Panc1 (cell line): ENCODE measurements around the gene MACF1. TPM values are rescaled to one million over a fixed set of nuclear protein-coding genes. Genes with fewer than 3 reads are reported as not detected.

Experiments used
- ATAC-seq: fragments of 200-7000 bp; cut with Tn5 transposase; 2 replicates; pipeline ENCODE4 v1.9.1; 2020; ENCODE audit warnings: mild to moderate bottlenecking, moderate library complexity
- BruUV-seq: library from RNA; stranded (reverse); fragments of 400-500 nt; replicated peaks from 2 replicates; lab custom pipeline; 2021; lab: Mats Ljungman, UMichigan
- CTCF ChIA-PET: fragments of 300-600 bp; sonication (Branson Sonifier 250); formaldehyde crosslinking; loops from one replicate; lab custom pipeline; 2022; ENCODE audit warnings: antibody characterized with exemption; lab: Charles Lee
- POLR2A ChIA-PET: fragments of 300-600 bp; sonication (Branson Sonifier 250); formaldehyde crosslinking; loops from one replicate; lab custom pipeline; 2022; ENCODE audit warnings: antibody characterized with exemption; lab: Charles Lee
- DNase-seq: peaks from one replicate; pipeline ENCODE4 v3.0.0-alpha.2; 2010; ENCODE audit warnings: low read depth, low spot score
- H3K27ac ChIP-seq: 2 replicates; pipeline ENCODE4 v1.5.1; 2011; ENCODE audit warnings: mild to moderate bottlenecking, low read length, inconsistent platforms
- H3K27me3 ChIP-seq: fragments of 200-500 bp; sonication (Bioruptor generic); 2 replicates; pipeline ENCODE4 v1.6.0; 2014; ENCODE audit warnings: low read length, inconsistent platforms; ENCODE audit not compliant: control insufficient read depth, insufficient read depth
- H3K36me3 ChIP-seq: fragments of 200-500 bp; sonication (Bioruptor generic); 2 replicates; pipeline ENCODE4 v1.5.1; 2014; ENCODE audit warnings: inconsistent platforms, mild to moderate bottlenecking, low read length, moderate library complexity; ENCODE audit not compliant: control insufficient read depth, insufficient read depth
- H3K4me1 ChIP-seq: 2 replicates; pipeline ENCODE4 v1.5.1; 2011; ENCODE audit warnings: inconsistent platforms, mild to moderate bottlenecking, low read length, moderate library complexity; ENCODE audit not compliant: control insufficient read depth, insufficient read depth
- H3K4me3 ChIP-seq, 2 experiments: 2 replicates each; pipeline ENCODE4 v1.5.1; 2011 to 2012; ENCODE audit warnings: low read depth in 2 of 2, low read length in 2 of 2, mild to moderate bottlenecking in 2 of 2, inconsistent platforms in 1 of 2, moderate library complexity in 1 of 2
- H3K9me3 ChIP-seq: fragments of 200-500 bp; sonication (Bioruptor generic); 2 replicates; pipeline ENCODE4 v1.5.1; 2014; ENCODE audit warnings: low read depth, mild to moderate bottlenecking, inconsistent platforms, low read length, moderate library complexity; ENCODE audit not compliant: control insufficient read depth, insufficient read depth
- CTCF ChIP-seq: fragments of 450-650 bp; IDR thresholded peaks from 2 replicates; pipeline ENCODE4 v1.5.1; 2017; ENCODE audit warnings: mild to moderate bottlenecking
- POLR2AphosphoS5 ChIP-seq: IDR thresholded peaks from 2 replicates; pipeline ENCODE4 v1.6.1; 2012; ENCODE audit warnings: mild to moderate bottlenecking, low read depth, low read length, moderate library complexity
- REST ChIP-seq, 2 experiments: IDR thresholded peaks; 2 replicates each; pipeline ENCODE4 v1.6.1; 2011 to 2012; ENCODE audit warnings: low read depth in 2 of 2, control low read depth in 1 of 2, low read length in 1 of 2, mild to moderate bottlenecking in 1 of 2, moderate library complexity in 1 of 2; ENCODE audit not compliant: insufficient read depth in 1 of 2
- SIN3A ChIP-seq: IDR thresholded peaks from 2 replicates; pipeline ENCODE4 v1.6.1; 2012; ENCODE audit warnings: low read depth, mild to moderate bottlenecking, low read length, moderate library complexity, borderline replicate concordance; ENCODE audit not compliant: insufficient read depth
- TCF7L2 ChIP-seq: IDR thresholded peaks from 2 replicates; pipeline ENCODE4 v1.6.1; 2011; ENCODE audit warnings: mild to moderate bottlenecking, low read depth, low read length, inconsistent platforms
- in situ Hi-C: cut with HindIII; loops from 2 replicates; pipeline ENCODE4 v1.10.0; 2016; ENCODE audit warnings: low sequenced_read_pairs, low pct_unique_long_range_greater_than_20kb
- intact Hi-C: fragments of 100-400 bp; cut with micrococcal nuclease; formaldehyde crosslinking; loops from one replicate; pipeline ENCODE4 v1.10.0; 2022; ENCODE audit not compliant: unreplicated experiment
- total RNA-seq: library from RNA; stranded (reverse); gene quantifications from one replicate; pipeline ENCODE4 v1.2.1, GENCODE V29; 2021; ENCODE audit not compliant: unreplicated experiment

The MACF1 gene
- total RNA-seq, 1 experiment from 2014 or later, result 413 TPM

- H3K27ac ChIP-seq, result no peak overlapping the region
- in situ Hi-C loops, result no loop called here
- no TSS peak for BruUV-seq
- DNase-seq (no peak), ATAC-seq (no peak)
- intact Hi-C loops, result no loop called here
- TF ChIP-seq POLR2AphosphoS5 (no peak), REST (IDR thresholded peaks at IDR 0.05; ENCODE audit: insufficient read depth in 1 of 2, low read depth in 2 of 2, low read length in 1 of 2) (no peak), SIN3A (no peak), CTCF (no peak), TCF7L2 (no peak)
- CTCF ChIA-PET, result no interaction called here
- H3K27me3 ChIP-seq, result no peaks in the 10 kb centered on the region
- peaks cover 72% of the 10 kb centered on the region for H3K36me3 ChIP-seq
- H3K4me1 ChIP-seq, result no peaks in the 10 kb centered on the region
- H3K9me3 ChIP-seq, result no peaks in the 10 kb centered on the region
- H3K4me3 ChIP-seq, result no peak overlapping the region
- POLR2A ChIA-PET, result no interaction called here
These were observed 221.1 kb downstream of the MACF1 start for GRCh38 chr1:39425634-39426033.

GRCh38 chr1:39426346-39426745, 221.9 kb downstream of the MACF1 start:
- ChIA-PET CTCF (no interaction called here), POLR2A (no interaction called here)
- in situ Hi-C loops, result no loop called here
- peaks cover 79% of the 10 kb centered on the region for H3K36me3 ChIP-seq
- intact Hi-C loops, result no loop called here
- no peaks in the 10 kb centered on the region for H3K4me1 ChIP-seq
- ATAC-seq (no peak), DNase-seq (no peak)
- no peaks in the 10 kb centered on the region for H3K9me3 ChIP-seq
- no peak overlapping the region for H3K27ac ChIP-seq
- no peak for TF ChIP-seq CTCF
- TF ChIP-seq POLR2AphosphoS5, result no peak
- no peak for TF ChIP-seq REST (IDR thresholded peaks at IDR 0.05; ENCODE audit: insufficient read depth in 1 of 2, low read depth in 2 of 2, low read length in 1 of 2)
- no peak for TF ChIP-seq SIN3A
- no peak for TF ChIP-seq TCF7L2
- H3K4me3 ChIP-seq, result no peak overlapping the region
- no TSS peak for BruUV-seq
- H3K27me3 ChIP-seq, result no peaks in the 10 kb centered on the region
